Measurements from ENCODE around the gene ACTL6B. TPM values are rescaled to one million over a fixed set of nuclear protein-coding genes. Genes with fewer than 3 reads are reported as not detected.

The ACTL6B gene
- total and polyA plus RNA-seq, 2 donors: 0.19 to 0.69 TPM

DNA sequence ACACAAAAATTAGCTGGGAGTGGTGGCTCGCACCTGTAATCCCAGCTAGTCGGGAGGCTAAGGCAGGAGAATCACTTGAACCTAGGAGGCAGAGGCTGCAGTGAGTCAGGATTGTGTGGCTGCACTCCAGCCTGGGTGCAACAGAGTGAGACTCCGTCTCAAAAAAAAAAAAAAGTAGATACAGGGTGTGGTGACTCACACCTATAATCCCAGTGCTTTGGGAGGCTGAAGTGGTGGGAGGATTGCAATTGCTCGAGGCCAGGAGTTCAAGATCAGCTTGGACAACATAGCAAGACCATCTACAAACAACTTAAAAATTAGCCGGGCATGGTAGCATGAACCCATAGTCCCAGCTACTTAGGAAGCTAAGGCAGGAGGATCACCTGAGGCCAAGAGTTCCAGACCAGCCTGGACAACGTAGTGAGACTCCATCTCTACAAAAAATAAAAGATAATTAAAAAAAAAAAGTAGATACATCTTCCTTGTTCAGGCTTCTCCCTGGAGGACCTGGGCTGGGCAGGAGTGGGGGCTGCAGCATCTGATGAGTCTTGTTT is 41.9 kb downstream of the ACTL6B start:
- Histone ChIP-seq H3K4me1 (ENCODE audit: insufficient read depth) (no peaks in the 10 kb centered on the region), H3K4me3 (ENCODE audit: low read depth, low read length) (no peak overlapping the region), H3K27ac (ENCODE audit: low read depth) (no peak overlapping the region), H3K36me3 (ENCODE audit: insufficient read depth) (no peaks in the 10 kb centered on the region)
- WGBS: 91% methylated on average over 6 of the region's 6 CpGs
- DNase-seq (ENCODE audit: extremely low spot score): no peak

DNA sequence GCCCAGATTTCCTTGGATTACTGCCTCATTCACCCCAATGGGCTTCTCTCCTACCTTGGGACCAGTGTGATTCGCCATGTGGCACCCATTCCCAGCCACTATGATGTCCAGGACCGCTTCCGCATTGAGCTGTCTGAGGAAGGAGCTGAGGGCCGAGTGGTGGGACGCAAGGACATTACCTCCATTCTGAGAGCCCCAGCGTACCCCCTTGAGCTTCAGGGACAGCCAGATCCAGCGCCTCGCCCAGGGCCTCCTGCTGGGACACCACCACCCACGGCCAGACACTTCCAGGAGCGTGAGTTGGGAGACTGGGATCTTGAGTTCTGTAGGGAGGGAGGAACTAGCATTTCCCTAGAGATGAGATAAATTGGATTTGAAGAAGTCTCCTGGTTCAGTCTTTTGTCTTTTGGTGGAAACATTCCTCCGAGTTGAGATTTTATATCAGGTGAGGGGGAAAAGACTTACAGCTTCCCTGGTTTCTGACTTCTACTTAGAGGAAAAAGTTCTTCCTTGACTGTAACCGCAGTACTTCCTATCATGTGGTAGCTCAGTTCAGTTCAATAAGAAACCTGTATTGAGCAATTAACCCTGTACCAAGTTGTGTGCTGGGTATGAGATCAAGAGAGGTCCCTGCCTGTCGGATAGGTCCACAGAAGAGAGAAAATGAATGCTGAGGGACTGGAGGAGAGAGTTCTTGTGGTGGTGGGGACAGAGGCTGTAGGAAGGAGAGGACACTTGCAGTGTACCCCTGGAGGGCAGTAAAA is 42.7 kb downstream of the ACTL6B start:
- DNase-seq (ENCODE audit: extremely low spot score): no peak
- 94% methylated on average over 13 of the region's 13 CpGs for WGBS
- Histone ChIP-seq H3K4me1 (ENCODE audit: insufficient read depth) (no peaks in the 10 kb centered on the region), H3K27ac (ENCODE audit: low read depth) (no peak overlapping the region), H3K36me3 (ENCODE audit: insufficient read depth) (no peaks in the 10 kb centered on the region), H3K4me3 (ENCODE audit: low read depth, low read length) (no peak overlapping the region)

DNA sequence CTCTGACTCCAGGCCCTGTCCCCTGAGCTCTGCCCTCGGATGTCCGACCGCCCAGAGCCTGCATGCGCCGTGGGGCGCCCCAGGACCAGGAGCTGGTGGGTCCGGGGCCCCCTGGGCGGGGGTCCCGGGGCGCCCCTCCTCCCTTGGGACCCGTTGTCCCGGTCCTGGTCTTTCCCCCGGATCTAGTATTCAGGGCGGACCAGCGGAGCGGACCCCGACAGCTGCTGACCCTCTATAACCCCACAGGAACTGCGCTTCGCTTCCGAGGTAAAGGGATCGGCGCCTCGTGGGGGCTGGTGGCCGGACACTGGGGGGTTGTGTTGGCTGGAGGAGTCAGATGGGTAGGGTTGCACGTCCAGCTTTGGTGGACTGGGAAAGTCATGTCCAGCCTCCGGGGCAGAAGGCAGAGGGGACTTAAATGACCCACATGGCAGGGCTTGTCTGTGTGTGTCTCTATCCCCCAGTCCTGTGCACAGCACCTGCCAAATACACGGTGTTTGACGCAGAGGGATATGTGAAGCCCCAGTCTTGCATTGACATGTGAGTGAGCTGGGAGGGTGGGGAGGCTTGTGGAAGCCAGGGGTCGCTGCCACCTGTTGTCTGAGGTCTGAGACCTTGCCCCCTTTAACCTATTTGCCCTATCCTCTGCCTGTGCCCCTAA is 43.4 kb downstream of the ACTL6B start:
- Histone ChIP-seq H3K4me1 (ENCODE audit: insufficient read depth) (no peaks in the 10 kb centered on the region), H3K36me3 (ENCODE audit: insufficient read depth) (no peaks in the 10 kb centered on the region), H3K4me3 (ENCODE audit: low read depth, low read length) (peak overlapping the region; percentile 73), H3K27ac (ENCODE audit: low read depth) (no peak overlapping the region)
- WGBS: 2% methylated on average over 29 of the region's 29 CpGs
- DNase-seq (ENCODE audit: extremely low spot score): no peak

DNA sequence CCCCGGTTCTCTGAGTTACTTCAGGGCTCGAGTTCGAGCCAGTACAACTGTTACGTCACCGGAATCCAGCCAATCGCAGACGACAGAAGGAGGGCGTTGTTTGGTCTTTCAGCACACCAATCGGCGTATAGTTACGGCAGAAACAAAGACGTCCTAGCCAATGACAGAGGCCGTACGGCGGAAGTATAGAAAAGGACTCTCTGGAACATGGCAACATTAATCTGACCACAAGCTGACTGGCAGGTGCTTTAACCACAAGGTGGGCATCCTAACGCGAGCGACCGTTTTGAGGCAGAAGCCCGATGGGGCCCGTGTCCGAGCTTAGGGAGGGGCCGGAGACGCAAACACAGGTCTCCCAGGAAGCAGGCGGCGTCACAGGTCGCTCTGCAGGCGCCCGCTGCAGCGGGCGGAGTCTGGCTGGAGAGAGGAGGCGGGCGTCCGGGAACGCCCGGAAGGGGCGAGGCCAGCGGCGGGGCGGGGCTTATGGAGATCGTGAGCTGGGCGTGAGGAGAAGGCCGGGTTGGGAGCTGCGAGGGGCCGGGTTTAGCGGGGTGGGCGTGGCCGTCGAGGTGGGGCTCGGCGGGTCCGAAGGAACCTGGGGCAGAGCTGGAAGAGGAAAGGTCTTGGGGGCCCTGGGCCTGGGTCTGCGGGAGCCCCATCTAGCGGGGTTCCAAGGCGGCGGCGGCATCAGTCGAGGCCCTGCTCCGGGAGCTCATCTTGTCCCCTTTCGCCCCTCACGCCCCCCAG is 44.1 kb downstream of the ACTL6B start, which contains the start of gene MOSPD3:
TSS of gene MOSPD3 (plus strand) at position 558 of the 747 bp plus-strand sequence. CDS start 252 bp downstream, outside the sequence.
- H3K27ac ChIP-seq (ENCODE audit: low read depth): peak within 1 kb of the TSS; percentile 91
- peak; percentile 99 for DNase-seq (ENCODE audit: extremely low spot score)
- under 1% methylated on average over 61 of the region's 61 CpGs for WGBS
- H3K36me3 ChIP-seq (ENCODE audit: insufficient read depth): no peaks in the 10 kb centered on the region
- no peaks in the 10 kb centered on the region for H3K4me1 ChIP-seq (ENCODE audit: insufficient read depth)
- H3K4me3 ChIP-seq (ENCODE audit: low read depth, low read length): peak within 1 kb of the TSS; percentile 73

DNA sequence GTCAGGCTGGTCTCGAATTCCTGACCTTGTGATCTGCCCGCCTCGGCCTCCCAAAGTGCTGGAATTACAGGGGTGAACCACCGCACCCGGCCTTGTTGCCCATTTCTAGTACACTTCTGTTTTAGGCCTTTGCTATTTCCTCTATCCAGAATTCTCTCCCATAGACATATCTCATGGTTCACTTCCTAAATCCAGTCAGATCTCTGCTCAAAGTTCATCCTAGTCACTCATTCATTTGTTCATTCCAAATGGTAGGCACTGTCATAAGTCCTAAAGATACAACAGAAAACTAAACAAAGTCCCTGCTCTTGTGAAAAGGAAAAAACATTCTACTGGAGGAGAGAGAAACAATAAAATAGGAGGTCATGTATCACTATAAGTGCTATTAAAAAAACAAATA is 46.3 kb downstream of the ACTL6B start:
- no peaks in the 10 kb centered on the region for H3K36me3 ChIP-seq (ENCODE audit: insufficient read depth)
- H3K4me1 ChIP-seq (ENCODE audit: insufficient read depth): no peaks in the 10 kb centered on the region
- WGBS: 93% methylated on average over 5 of the region's 5 CpGs
- no peak overlapping the region for H3K27ac ChIP-seq (ENCODE audit: low read depth)
- no peak overlapping the region for H3K4me3 ChIP-seq (ENCODE audit: low read depth, low read length)
- DNase-seq (ENCODE audit: extremely low spot score): no peak

DNA sequence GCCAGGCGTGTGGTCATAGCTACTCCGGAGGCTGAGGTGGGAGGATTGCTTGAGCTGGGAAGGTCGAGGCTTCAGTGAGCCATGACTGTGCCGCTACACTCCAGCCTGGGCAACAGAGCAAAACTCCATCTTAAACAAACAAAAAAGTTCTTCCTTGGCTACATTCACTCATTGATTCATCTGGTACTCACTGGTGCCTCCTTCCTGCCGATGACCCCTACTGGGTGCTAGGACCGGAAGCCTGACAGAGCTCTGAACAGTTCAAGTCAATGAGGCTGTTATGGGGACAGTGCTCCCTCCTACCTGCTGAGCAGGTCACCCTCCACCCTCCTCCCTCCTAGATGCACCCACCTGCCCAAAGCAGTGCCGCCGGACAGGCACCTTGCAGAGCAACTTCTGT is 49.1 kb downstream of the ACTL6B start:
- DNase-seq (ENCODE audit: extremely low spot score): no peak
- WGBS: 91% methylated on average over 8 of the region's 8 CpGs
- Histone ChIP-seq H3K4me3 (ENCODE audit: low read depth, low read length) (no peak overlapping the region), H3K36me3 (ENCODE audit: insufficient read depth) (no peaks in the 10 kb centered on the region), H3K4me1 (ENCODE audit: insufficient read depth) (no peaks in the 10 kb centered on the region), H3K27ac (ENCODE audit: low read depth) (no peak overlapping the region)

DNA sequence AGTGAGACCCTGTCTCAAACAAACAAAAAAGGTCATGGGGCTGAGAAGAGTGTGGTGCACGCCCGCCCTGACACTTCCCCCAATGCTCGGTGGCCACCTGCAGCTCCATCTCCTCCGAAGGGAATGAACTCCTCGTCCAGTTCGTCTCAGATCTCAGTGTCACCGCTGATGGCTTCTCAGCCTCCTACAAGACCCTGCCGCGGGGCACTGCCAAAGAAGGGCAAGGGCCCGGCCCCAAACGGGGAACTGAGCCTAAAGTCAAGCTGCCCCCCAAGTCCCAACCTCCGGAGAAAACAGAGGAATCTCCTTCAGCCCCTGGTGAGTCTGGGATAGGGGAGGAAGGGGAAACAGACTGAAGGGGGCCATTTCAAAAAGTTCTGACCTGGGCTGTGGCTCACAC is 49.9 kb downstream of the ACTL6B start:
- Histone ChIP-seq H3K27ac (ENCODE audit: low read depth) (no peak overlapping the region), H3K4me1 (ENCODE audit: insufficient read depth) (no peaks in the 10 kb centered on the region), H3K36me3 (ENCODE audit: insufficient read depth) (no peaks in the 10 kb centered on the region), H3K4me3 (ENCODE audit: low read depth, low read length) (no peak overlapping the region)
- DNase-seq (ENCODE audit: extremely low spot score): no peak
- 89% methylated on average over 12 of the region's 12 CpGs for WGBS

DNA sequence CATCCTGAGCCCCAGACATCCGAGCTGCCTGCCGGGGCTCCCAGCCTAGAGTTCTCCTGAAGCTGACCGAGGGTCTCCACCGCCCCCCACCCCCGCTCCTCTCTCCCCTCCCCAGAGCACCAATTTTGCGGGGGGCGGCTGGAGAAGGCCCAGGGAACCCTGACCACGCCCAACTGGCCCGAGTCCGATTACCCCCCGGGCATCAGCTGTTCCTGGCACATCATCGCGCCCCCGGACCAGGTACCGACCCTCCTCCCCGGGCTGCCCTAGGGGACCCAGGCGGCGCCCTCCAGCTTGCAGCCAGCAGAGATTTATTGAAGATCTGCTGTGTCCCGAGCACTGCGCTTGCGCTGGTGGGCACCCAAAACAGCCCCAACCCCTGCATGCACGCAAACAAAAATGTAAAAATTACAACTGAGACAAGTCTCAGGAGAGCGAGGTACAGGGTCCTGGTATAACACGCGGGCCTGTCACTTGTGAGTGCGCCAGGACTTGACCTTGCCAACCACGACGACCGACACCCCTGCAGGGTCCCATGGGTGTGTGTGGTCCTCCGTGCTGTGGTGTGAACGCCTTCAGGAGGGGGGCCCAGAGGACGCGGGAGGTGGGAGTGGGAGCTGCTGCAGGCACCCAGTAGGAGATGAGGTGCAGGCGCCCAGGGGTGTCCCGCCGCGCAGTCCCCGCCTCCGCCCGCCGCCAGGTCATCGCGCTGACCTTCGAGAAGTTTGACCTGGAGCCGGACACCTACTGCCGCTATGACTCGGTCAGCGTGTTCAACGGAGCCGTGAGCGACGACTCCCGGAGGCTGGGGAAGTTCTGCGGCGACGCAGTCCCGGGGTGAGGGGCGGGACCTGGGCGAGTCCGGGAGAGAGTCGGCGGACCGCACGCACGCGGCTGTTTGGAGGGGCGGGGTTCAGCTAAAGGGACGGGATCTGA is 51.0 kb downstream of the ACTL6B start:
- H3K27ac ChIP-seq (ENCODE audit: low read depth): no peak overlapping the region
- H3K4me1 ChIP-seq (ENCODE audit: insufficient read depth): no peaks in the 10 kb centered on the region
- WGBS: 29% methylated on average over 68 of the region's 68 CpGs
- H3K36me3 ChIP-seq (ENCODE audit: insufficient read depth): no peaks in the 10 kb centered on the region
- DNase-seq (ENCODE audit: extremely low spot score): no peak
- H3K4me3 ChIP-seq (ENCODE audit: low read depth, low read length): peak overlapping the region; percentile 57

DNA sequence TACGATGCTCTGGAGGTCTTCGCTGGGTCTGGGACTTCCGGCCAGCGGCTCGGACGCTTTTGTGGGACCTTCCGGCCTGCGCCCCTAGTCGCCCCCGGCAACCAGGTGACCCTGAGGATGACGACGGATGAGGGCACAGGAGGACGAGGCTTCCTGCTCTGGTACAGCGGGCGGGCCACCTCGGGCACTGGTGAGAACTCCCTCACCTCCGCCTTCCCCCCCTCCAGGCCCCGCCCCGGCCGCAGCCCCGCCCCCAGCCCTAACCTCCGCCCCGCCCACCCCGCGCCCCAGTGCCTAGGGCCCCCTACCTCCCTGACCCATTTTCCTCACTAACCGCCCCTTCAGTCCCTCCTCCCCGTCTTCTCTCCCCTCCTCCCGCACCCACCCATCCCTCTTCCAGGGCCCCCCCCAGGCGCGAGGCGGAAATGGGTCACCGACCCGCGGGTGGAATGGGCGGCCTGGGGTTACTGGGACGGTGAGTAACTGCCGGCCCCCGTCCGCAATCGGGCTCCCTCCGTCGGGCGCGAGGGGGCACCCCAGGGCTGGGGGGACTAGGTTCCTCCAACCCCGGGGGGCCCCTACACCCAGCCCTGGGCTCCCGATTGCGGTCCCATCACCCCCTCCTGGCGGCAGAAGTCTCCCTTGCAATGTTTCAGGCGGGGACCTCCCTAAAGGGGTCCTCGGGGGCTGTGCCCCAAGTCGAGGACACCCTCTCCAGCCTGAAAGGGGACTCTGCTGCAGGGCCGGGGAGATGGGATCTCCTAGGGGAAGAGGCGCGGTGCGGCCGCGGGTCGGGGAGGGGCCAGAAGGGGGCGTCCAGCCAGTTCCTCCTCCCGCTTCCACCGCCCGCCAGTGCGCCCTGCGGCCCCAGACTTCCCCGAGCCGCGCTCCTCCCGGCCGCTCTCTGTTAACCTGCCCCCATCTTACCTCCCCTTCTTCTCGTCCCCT is 51.9 kb downstream of the ACTL6B start:
- Histone ChIP-seq H3K4me3 (ENCODE audit: low read depth, low read length) (peak overlapping the region; percentile 57), H3K27ac (ENCODE audit: low read depth) (peak overlapping the region; percentile 59), H3K4me1 (ENCODE audit: insufficient read depth) (no peaks in the 10 kb centered on the region), H3K36me3 (ENCODE audit: insufficient read depth) (no peaks in the 10 kb centered on the region)
- 1% methylated on average over 70 of the region's 70 CpGs for WGBS
- DNase-seq (ENCODE audit: extremely low spot score): no peak

DNA sequence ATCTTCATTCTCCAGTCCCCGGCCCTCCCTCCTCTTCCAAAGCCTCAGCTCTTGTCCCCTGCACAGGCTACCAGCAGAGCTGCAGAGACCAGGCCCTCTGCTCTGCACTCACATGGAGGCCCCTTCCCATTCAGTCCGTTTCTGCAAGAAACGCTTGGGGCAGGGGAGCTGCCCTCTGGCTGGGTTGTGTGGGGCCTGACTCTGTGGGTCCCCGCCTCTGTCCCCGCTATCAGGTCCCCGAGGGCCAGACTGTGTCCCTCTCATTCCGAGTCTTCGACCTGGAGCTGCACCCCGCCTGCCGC is 52.6 kb downstream of the ACTL6B start:
- WGBS: 14% methylated on average over 10 of the region's 10 CpGs
- no peaks in the 10 kb centered on the region for H3K36me3 ChIP-seq (ENCODE audit: insufficient read depth)
- peak overlapping the region; percentile 59 for H3K27ac ChIP-seq (ENCODE audit: low read depth)
- DNase-seq (ENCODE audit: extremely low spot score): no peak
- no peaks in the 10 kb centered on the region for H3K4me1 ChIP-seq (ENCODE audit: insufficient read depth)
- H3K4me3 ChIP-seq (ENCODE audit: low read depth, low read length): peak overlapping the region; percentile 57

DNA sequence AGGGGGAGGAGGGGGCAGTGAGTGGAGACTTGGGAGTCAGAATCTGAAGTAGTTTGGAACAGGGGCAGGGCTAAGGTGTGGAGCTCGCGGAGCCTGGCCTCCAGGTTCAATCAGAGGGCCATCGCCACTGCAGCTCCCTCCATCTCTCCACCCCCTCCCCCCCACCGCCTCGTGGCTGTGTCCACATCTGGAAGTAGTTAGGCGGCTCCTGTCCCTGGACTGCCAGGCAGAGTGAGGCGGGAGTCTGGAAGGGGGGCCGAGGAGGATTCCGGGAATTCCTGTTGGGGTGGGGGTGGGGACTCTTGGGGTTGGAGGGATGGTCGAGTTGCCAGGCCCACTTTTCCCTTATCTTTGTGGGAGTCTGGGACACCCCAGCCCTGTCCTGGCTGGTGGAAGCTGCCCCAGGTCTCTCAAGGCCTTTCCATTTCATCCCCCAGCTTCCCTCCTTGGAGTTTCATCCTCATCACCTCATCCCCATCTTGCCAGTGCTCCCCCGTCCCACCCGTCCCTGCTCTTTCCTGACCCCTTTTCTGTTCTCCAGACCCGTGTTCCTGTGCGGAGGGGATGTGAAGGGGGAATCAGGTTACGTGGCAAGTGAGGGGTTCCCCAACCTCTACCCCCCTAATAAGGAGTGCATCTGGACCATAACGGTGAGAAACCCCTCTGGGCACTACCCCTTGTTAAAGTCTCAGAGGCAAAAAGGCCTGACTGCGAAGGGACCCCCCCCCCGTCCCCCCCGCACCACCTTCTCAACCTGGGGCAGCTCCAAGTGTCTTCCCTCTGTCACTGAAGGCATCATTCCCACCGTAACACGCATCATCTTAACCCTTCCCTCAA is 53.1 kb downstream of the ACTL6B start:
- Histone ChIP-seq H3K36me3 (ENCODE audit: insufficient read depth) (no peaks in the 10 kb centered on the region), H3K4me3 (ENCODE audit: low read depth, low read length) (peak overlapping the region; percentile 57), H3K4me1 (ENCODE audit: insufficient read depth) (no peaks in the 10 kb centered on the region), H3K27ac (ENCODE audit: low read depth) (no peak overlapping the region)
- no peak for DNase-seq (ENCODE audit: extremely low spot score)
- 25% methylated on average over 21 of the region's 21 CpGs for WGBS

Data from urinary bladder (tissue), 4 donors.